ENCODE measurements around the gene TCEAL4.

- TF ChIP-seq, protein P1, sequence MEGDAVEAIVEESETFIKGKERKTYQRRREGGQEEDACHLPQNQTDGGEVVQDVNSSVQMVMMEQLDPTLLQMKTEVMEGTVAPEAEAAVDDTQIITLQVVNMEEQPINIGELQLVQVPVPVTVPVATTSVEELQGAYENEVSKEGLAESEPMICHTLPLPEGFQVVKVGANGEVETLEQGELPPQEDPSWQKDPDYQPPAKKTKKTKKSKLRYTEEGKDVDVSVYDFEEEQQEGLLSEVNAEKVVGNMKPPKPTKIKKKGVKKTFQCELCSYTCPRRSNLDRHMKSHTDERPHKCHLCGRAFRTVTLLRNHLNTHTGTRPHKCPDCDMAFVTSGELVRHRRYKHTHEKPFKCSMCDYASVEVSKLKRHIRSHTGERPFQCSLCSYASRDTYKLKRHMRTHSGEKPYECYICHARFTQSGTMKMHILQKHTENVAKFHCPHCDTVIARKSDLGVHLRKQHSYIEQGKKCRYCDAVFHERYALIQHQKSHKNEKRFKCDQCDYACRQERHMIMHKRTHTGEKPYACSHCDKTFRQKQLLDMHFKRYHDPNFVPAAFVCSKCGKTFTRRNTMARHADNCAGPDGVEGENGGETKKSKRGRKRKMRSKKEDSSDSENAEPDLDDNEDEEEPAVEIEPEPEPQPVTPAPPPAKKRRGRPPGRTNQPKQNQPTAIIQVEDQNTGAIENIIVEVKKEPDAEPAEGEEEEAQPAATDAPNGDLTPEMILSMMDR (IDR thresholded peaks at IDR 0.05; ENCODE audit: low read length), result no peak
- TF ChIP-seq EZH2 (optimal IDR thresholded peaks at IDR 0.05; ENCODE audit: low read depth, low read length), result no peak
Observed at GRCh38 chrX:103550415-103551051, 34.8 kb upstream of the TCEAL4 start.
